Measurements from ENCODE around the gene AFF3. TPM values are rescaled to one million over a fixed set of nuclear protein-coding genes. Genes with fewer than 3 reads are reported as not detected.

AFF3 gene
- total RNA-seq, 1 experiment from 2014 or later: not detected

DNA sequence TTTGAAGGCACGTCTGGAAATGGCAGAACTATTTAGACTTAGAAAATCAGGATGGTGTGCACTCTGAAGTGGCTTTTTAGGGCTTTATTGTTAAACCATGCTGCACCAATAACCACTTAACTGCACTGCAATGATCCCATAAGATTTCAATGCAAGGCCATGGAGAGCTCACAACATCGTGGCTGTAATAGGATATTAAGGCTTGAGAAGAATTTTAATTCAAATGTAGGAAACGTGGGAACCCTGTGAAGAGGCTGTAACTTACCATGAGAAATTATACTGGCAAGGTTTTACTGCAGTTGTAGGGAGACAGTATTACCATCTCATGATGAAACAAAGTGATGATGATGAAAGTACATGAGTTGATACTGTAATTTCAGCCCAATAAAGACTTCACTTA, 242.5 kb downstream of the AFF3 start:
- Mint-ChIP-seq H3K4me1 (ENCODE audit: low read depth, unreplicated experiment) (peaks cover 21% of the 10 kb centered on the region), H3K27ac (ENCODE audit: unreplicated experiment) (no peak overlapping the region), H3K36me3 (ENCODE audit: insufficient read depth, unreplicated experiment) (no peaks in the 10 kb centered on the region), H3K4me3 (ENCODE audit: low read depth, unreplicated experiment) (no peak overlapping the region), H3K27me3 (ENCODE audit: unreplicated experiment) (peaks cover 52% of the 10 kb centered on the region), H3K9me3 (ENCODE audit: low read depth, unreplicated experiment) (no peaks in the 10 kb centered on the region)
- intact Hi-C loops (cut with micrococcal nuclease; ENCODE audit: unreplicated experiment): no loop called here
- DNase-seq: no peak
- CTCF ChIA-PET: interaction anchor here (0.7 kb wide), 1 partner anchor 810 kb away, joined by 3 read pairs; no protein-coding TSS in a partner anchor
- no TSS peak for BruUV-seq (replicated peaks)
- TF ChIP-seq CTCF (IDR thresholded peaks at IDR 0.05; ENCODE audit: unreplicated experiment): no peak

- H3K4me1 Mint-ChIP-seq (ENCODE audit: low read depth, unreplicated experiment): peaks cover 21% of the 10 kb centered on the region
- no peaks in the 10 kb centered on the region for H3K36me3 Mint-ChIP-seq (ENCODE audit: insufficient read depth, unreplicated experiment)
- H3K27ac Mint-ChIP-seq (ENCODE audit: unreplicated experiment): no peak overlapping the region
- CTCF ChIA-PET: interaction anchor here (0.7 kb wide), 1 partner anchor 809 kb away, joined by 3 read pairs; no protein-coding TSS in a partner anchor
- intact Hi-C loops (cut with micrococcal nuclease; ENCODE audit: unreplicated experiment): no loop called here
- peaks cover 46% of the 10 kb centered on the region for H3K27me3 Mint-ChIP-seq (ENCODE audit: unreplicated experiment)
- DNase-seq: no peak
- no TSS peak for BruUV-seq (replicated peaks)
- no peak for TF ChIP-seq CTCF (IDR thresholded peaks at IDR 0.05; ENCODE audit: unreplicated experiment)
- H3K4me3 Mint-ChIP-seq (ENCODE audit: low read depth, unreplicated experiment): no peak overlapping the region
- no peaks in the 10 kb centered on the region for H3K9me3 Mint-ChIP-seq (ENCODE audit: low read depth, unreplicated experiment)
Observed at GRCh38 chr2:99899058-99899855, 243.1 kb downstream of the AFF3 start.

GRCh38 chr2:99898336-99899048, 243.9 kb downstream of the AFF3 start:
- CTCF ChIA-PET: no interaction called here
- Mint-ChIP-seq H3K27me3 (ENCODE audit: unreplicated experiment) (peaks cover 40% of the 10 kb centered on the region), H3K27ac (ENCODE audit: unreplicated experiment) (no peak overlapping the region), H3K4me1 (ENCODE audit: low read depth, unreplicated experiment) (peaks cover 21% of the 10 kb centered on the region), H3K4me3 (ENCODE audit: low read depth, unreplicated experiment) (no peak overlapping the region), H3K9me3 (ENCODE audit: low read depth, unreplicated experiment) (no peaks in the 10 kb centered on the region), H3K36me3 (ENCODE audit: insufficient read depth, unreplicated experiment) (no peaks in the 10 kb centered on the region)
- no TSS peak for BruUV-seq (replicated peaks)
- no peak for TF ChIP-seq CTCF (IDR thresholded peaks at IDR 0.05; ENCODE audit: unreplicated experiment)
- no peak for DNase-seq
- intact Hi-C loops (cut with micrococcal nuclease; ENCODE audit: unreplicated experiment): no loop called here

- peaks cover 10% of the 10 kb centered on the region for H3K27me3 Mint-ChIP-seq (ENCODE audit: unreplicated experiment)
- H3K36me3 Mint-ChIP-seq (ENCODE audit: insufficient read depth, unreplicated experiment): no peaks in the 10 kb centered on the region
- no peak for DNase-seq
- TF ChIP-seq CTCF (IDR thresholded peaks at IDR 0.05; ENCODE audit: unreplicated experiment): no peak
- BruUV-seq (replicated peaks): no TSS peak
- intact Hi-C loops (cut with micrococcal nuclease; ENCODE audit: unreplicated experiment): no loop called here
- H3K9me3 Mint-ChIP-seq (ENCODE audit: low read depth, unreplicated experiment): no peaks in the 10 kb centered on the region
- H3K4me1 Mint-ChIP-seq (ENCODE audit: low read depth, unreplicated experiment): no peaks in the 10 kb centered on the region
- no peak overlapping the region for H3K4me3 Mint-ChIP-seq (ENCODE audit: low read depth, unreplicated experiment)
- H3K27ac Mint-ChIP-seq (ENCODE audit: unreplicated experiment): no peak overlapping the region
- CTCF ChIA-PET: interaction anchor here (0.8 kb wide), 1 partner anchor 8 kb away, joined by 4 read pairs; no protein-coding TSS in a partner anchor
Observed at GRCh38 chr2:99891428-99891780, 251.0 kb downstream of the AFF3 start.

Data from Calu3 (cell line).